ENCODE results near the gene NRG4. TPM values are rescaled to one million over a fixed set of nuclear protein-coding genes. Genes with fewer than 3 reads are reported as not detected.

NRG4 gene
- polyA plus RNA-seq, 1 donor from 2014 or later = 1.4 TPM

GRCh38 chr15:75942464-75942863 lies 69.8 kb downstream of the NRG4 start:
- H3K9me3 ChIP-seq (ENCODE audit: low read length) = no peaks in the 10 kb centered on the region
- H3K27ac ChIP-seq (ENCODE audit: low read length) = no peak overlapping the region
- no peak overlapping the region for H3K9ac ChIP-seq (ENCODE audit: low read length)
- H3K4me3 ChIP-seq (ENCODE audit: low read length) = no peak overlapping the region
- H3K27me3 ChIP-seq (ENCODE audit: insufficient read depth, low read depth, low read length) = no peaks in the 10 kb centered on the region
- TF ChIP-seq EZH2 (IDR thresholded peaks at IDR 0.05; ENCODE audit: borderline replicate concordance, insufficient read depth, low read length, poor library complexity, severe bottlenecking) = no peak
- TF ChIP-seq MXI1 (conservative IDR thresholded peaks at IDR 0.05; ENCODE audit: poor library complexity, severe bottlenecking) = no peak
- no peak for TF ChIP-seq RAD21 (conservative IDR thresholded peaks at IDR 0.05)
- no peak for TF ChIP-seq SMC3 (conservative IDR thresholded peaks at IDR 0.05; ENCODE audit: poor library complexity)
- TF ChIP-seq EP300 (conservative IDR thresholded peaks at IDR 0.05; ENCODE audit: poor library complexity, severe bottlenecking) = no peak
- no peak for TF ChIP-seq TAF1 (IDR thresholded peaks at IDR 0.05; ENCODE audit: low read depth)
- no peak for TF ChIP-seq REST (IDR thresholded peaks at IDR 0.05; ENCODE audit: borderline replicate concordance)
- no peak for TF ChIP-seq POLR2AphosphoS5 (IDR thresholded peaks at IDR 0.05)
- no peak for TF ChIP-seq CTCF (IDR thresholded peaks at IDR 0.05; ENCODE audit: poor library complexity, severe bottlenecking)
- no peak overlapping the region for H2AFZ ChIP-seq (ENCODE audit: low read depth, low read length)
- no peak overlapping the region for H3K4me2 ChIP-seq (ENCODE audit: low read length)
- H3K79me2 ChIP-seq (replicated peaks; ENCODE audit: insufficient read depth, low read length) = no peaks in the 10 kb centered on the region
- no peaks in the 10 kb centered on the region for H3F3A ChIP-seq (ENCODE audit: insufficient read depth, low read length, poor library complexity, severe bottlenecking)
- peaks cover 12% of the 10 kb centered on the region for H3K36me3 ChIP-seq (ENCODE audit: insufficient read depth, low read length)
- H3K9me2 ChIP-seq (ENCODE audit: insufficient read depth, low read length) = no peaks in the 10 kb centered on the region
- H4K20me1 ChIP-seq (ENCODE audit: insufficient read depth) = no peaks in the 10 kb centered on the region

GRCh38 chr15:75930866-75931265 lies 81.4 kb downstream of the NRG4 start:
- Histone ChIP-seq H3K9ac (ENCODE audit: low read length) (no peak overlapping the region), H2AFZ (ENCODE audit: low read depth, low read length) (no peak overlapping the region), H3K27ac (ENCODE audit: low read length) (no peak overlapping the region), H4K20me1 (ENCODE audit: insufficient read depth) (no peaks in the 10 kb centered on the region), H3K9me2 (ENCODE audit: insufficient read depth, low read length) (no peaks in the 10 kb centered on the region), H3K4me2 (ENCODE audit: low read length) (no peak overlapping the region), H3K79me2 (replicated peaks; ENCODE audit: insufficient read depth, low read length) (peaks cover 3% of the 10 kb centered on the region), H3K4me3 (ENCODE audit: low read length) (no peak overlapping the region), H3K27me3 (ENCODE audit: insufficient read depth, low read depth, low read length) (no peaks in the 10 kb centered on the region), H3K9me3 (ENCODE audit: low read length) (no peaks in the 10 kb centered on the region), H3F3A (ENCODE audit: insufficient read depth, low read length, poor library complexity, severe bottlenecking) (no peaks in the 10 kb centered on the region), H3K36me3 (ENCODE audit: insufficient read depth, low read length) (peaks cover 17% of the 10 kb centered on the region)
- no peak for TF ChIP-seq EP300 (conservative IDR thresholded peaks at IDR 0.05; ENCODE audit: poor library complexity, severe bottlenecking)
- TF ChIP-seq SMC3 (conservative IDR thresholded peaks at IDR 0.05; ENCODE audit: poor library complexity) = no peak
- no peak for TF ChIP-seq RAD21 (conservative IDR thresholded peaks at IDR 0.05)
- no peak for TF ChIP-seq MXI1 (conservative IDR thresholded peaks at IDR 0.05; ENCODE audit: poor library complexity, severe bottlenecking)
- no peak for TF ChIP-seq CTCF (IDR thresholded peaks at IDR 0.05; ENCODE audit: poor library complexity, severe bottlenecking)
- no peak for TF ChIP-seq TAF1 (IDR thresholded peaks at IDR 0.05; ENCODE audit: low read depth)
- no peak for TF ChIP-seq EZH2 (IDR thresholded peaks at IDR 0.05; ENCODE audit: borderline replicate concordance, insufficient read depth, low read length, poor library complexity, severe bottlenecking)
- TF ChIP-seq POLR2AphosphoS5 (IDR thresholded peaks at IDR 0.05) = no peak
- no peak for TF ChIP-seq REST (IDR thresholded peaks at IDR 0.05; ENCODE audit: borderline replicate concordance)

Data from neural cell (in vitro differentiated cells).